Stimulated activated CD4-positive, alpha-beta T cell treated with anti-CD3 and anti-CD28 coated beads, Interleukin-12 subunit alpha, Interleukin-12 subunit beta, amount 100 ng/mL, for 48 hours (primary cell): ENCODE results near the gene MFNG.

ENCODE experiments used
- DNase-seq, 3 donors: peaks; one replicate each; pipeline ENCODE4 v3.0.0-alpha.2; 2020; ENCODE audit warnings: low read depth in 2 of 3, low spot score in 1 of 3

Gene MFNG

DNA sequence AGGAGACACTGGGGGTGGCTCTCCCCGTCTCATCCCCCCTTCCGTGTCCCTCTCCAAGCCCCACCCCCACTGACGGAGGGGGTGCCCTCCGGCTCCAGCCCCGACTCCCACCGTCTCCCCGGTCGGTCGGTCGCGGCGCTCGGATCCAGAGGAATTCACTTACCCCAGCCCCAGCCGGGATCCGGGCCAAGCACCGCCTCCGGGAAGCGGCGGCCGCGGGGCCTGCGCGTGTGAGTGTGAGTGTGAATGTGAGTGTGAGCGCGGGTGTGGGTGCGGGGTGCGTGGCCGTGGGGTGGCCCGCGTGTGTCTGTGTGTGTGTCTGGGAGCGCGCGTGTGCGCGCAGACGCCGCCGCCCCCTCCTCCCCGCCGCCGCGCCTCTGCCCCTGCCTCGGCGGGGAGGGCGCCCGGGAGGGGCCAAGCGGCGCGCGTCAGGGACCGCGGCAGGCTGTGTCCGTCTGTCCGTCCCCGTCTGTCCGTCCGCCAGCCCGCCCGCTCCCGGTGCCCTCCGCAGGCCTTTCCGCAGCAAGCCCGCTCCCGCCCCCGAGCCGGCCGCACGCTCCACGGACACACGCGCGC is 59.0 kb downstream of the MFNG start, which contains the start of gene ELFN2:
ELFN2 (minus strand) TSS at position 345 of the 576 bp plus-strand sequence. CDS start 51,945 bp downstream, outside the sequence.
- no peak for DNase-seq

DNA sequence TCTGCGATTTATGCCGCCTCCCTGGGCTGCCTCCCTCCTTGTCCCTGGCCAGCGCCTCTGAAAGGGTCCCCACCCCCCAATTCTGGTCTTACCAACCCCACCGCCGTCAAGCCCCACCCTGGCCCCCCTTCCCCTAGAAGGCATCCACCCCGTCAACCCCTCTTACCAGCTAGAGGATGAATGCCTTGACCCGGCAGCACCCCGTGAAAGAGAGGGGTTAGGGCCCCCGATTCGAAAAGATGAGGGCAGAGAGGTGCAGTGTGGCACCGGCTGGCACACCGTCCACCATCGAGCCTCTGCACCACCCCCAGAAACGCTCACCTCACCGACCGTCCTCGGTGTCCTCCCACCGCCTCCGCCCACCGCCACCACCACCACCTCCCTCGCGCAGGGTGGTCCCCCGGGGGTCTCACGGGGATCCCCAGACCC is 59.5 kb downstream of the MFNG start:
- no peak for DNase-seq

DNA sequence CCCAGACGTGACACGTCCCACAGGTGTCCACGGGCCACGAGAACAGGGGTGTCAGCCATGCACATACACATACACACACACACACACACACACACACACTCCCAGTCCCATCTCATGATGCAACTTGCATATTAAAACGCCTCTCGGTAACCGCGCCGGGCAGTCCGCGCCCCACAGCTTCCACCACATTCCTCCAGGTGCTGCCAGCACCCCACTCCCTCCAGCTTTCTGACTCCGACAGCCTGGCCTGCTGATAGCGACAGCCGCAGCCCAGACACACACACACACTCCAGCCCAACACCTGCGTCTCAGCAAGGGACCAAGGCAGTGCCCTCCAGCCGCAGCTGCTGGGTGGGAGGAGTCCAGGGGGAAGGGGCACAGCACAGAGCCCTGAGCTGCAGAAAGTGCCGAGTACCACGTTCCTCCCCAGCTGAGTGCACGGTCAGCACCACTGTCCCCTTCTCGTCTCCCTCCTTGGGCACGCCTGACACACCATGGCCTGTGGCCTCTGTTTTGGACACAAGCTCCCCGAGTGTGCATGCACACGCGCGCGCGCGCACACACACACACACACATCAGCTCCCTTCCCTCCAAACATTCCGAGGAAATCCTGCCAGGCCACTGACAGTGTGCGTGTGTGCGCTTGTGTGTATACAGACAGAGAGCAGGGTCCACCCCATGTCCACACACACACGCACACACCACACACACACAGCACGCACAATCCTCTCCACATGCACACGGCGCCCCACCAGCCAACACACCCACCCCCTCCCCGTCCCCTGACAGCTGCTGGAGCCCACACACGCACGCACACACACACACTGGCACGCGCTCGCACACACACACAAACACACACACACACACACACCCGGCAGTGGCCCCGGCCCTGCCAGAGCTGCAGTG is 60.1 kb downstream of the MFNG start:
- DNase-seq = no peak

- DNase-seq = no peak
These were observed 60.8 kb downstream of the MFNG start for GRCh38 chr22:37425369-37425768.

DNA sequence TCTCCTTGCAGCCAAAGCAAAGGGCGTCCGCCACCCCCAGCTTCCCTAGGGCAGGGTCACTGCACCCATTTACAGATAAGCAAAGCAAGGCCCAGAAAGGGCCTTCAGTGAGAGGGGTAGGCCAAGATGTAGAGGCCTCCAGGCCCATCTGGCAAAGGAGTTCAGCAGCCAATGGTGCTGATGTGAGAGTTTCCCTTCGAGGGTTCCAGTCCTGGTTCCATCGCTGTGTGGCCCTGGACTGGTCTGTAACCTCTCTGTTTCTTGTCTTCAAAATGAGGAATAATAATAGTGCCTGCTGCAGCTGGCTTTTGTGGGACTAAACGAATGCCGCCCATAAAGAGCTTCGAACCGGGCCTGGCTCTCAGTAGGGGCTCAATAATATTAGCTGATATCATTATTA is 62.9 kb downstream of the MFNG start:
- DNase-seq = no peak

- no peak for DNase-seq
These were observed 64.7 kb downstream of the MFNG start for GRCh38 chr22:37421468-37421877.

GRCh38 chr22:37420686-37421467 is 65.3 kb downstream of the MFNG start:
- DNase-seq = no peak

DNA sequence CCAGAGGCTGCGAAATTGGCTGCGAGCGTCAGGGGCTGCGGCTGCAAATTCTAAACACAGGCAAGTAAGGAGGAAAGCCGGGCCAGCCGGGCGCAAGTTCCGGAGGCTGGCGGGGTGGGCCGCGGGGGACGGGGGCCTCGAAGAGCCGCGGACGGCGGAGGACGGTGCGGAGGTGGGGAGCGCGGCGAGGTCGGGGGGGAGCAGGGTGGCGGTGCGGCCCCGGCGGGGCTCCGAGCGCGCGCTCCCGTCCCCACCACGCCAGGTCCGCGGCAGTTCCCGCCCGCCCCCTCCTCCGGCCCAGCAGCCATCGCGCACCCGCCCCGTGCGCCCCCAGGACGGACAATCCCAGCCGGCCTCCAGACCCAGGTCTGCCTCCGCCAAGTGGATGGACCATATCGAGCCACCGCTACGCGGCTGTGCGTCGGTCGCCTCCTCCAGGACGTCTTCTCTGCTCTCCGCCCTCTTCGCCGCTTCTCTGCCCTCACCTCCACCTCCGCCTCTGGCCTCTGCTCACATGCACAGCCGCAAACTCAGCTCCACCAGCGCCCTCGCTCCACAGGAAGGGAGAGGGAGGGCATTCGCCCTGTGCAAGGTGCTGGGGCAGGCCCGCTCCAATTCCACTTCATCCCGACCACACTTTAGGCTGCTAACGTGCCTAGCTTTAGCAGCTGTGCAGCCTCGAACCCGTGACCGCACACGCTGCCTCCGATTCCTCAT is 66.1 kb downstream of the MFNG start:
- no peak for DNase-seq

DNA sequence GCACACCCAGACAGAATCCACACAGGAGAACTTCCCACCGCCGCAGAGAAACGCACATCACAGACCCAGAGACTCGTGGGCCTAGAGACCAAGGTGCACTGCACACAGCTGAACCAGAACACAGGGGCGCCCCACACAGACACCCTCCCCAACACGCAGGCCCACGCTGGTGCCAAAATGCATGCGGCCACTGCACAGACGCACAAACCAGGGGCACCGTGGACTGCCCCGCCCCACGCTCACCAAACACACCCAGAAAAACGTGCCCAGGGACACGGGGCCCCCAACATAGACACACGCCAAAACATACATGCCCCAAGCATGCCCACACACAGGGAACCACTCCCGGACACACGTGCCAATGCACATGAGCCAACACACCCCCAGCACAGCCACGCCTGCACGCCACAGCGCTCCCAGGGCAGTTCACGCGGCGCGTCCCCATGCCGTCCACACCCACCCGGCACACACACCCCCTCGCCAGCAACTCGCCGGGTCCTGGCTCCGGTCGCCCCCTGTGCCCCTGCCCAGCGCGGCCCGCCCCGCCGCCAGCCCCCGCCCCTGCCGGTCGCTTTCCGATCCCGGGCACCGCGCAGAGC is 66.7 kb downstream of the MFNG start:
- no peak for DNase-seq
